H9 (cell line): ENCODE data around the gene EFNA5. TPM values are rescaled to one million over a fixed set of nuclear protein-coding genes. Genes with fewer than 3 reads are reported as not detected.

Experiments used
- DNase-seq: peaks from one replicate; pipeline ENCODE4 v3.0.0-alpha.2; 2017
- H2AFZ ChIP-seq: one replicate; pipeline ENCODE4 v1.6.1; 2013; ENCODE audit warnings: mild to moderate bottlenecking, low read length, control low read depth, moderate library complexity
- H2AK5ac ChIP-seq: 2 replicates; pipeline ENCODE4 v1.6.1; 2013; ENCODE audit warnings: low read length, control low read depth, mixed read lengths; ENCODE audit not compliant: insufficient read length
- H2BK120ac ChIP-seq: one replicate; pipeline ENCODE4 v1.6.1; 2013; ENCODE audit warnings: low read depth, mild to moderate bottlenecking, low read length, control low read depth, inconsistent platforms; ENCODE audit not compliant: poor library complexity, severe bottlenecking
- H2BK12ac ChIP-seq: 2 replicates; pipeline ENCODE4 v1.6.1; 2013; ENCODE audit warnings: low read length, control low read depth, mixed read lengths, low read depth; ENCODE audit not compliant: insufficient read length
- H2BK15ac ChIP-seq: 2 replicates; pipeline ENCODE4 v1.6.1; 2013; ENCODE audit warnings: low read depth, low read length, control low read depth
- H2BK20ac ChIP-seq: one replicate; pipeline ENCODE4 v1.6.1; 2013; ENCODE audit warnings: low read depth, mild to moderate bottlenecking, low read length, control low read depth, inconsistent platforms; ENCODE audit not compliant: poor library complexity, severe bottlenecking
- H2BK5ac ChIP-seq: 2 replicates; pipeline ENCODE4 v1.6.1; 2013; ENCODE audit warnings: low read length, control low read depth, mixed read lengths; ENCODE audit not compliant: insufficient read length
- H3K14ac ChIP-seq: 2 replicates; pipeline ENCODE4 v1.6.1; 2013; ENCODE audit warnings: low read length, control low read depth; ENCODE audit not compliant: insufficient read depth
- H3K18ac ChIP-seq: 2 replicates; pipeline ENCODE4 v1.6.1; 2013; ENCODE audit warnings: low read depth, mild to moderate bottlenecking, mixed read lengths, low read length, control low read depth; ENCODE audit not compliant: insufficient read length
- H3K23ac ChIP-seq: 2 replicates; pipeline ENCODE4 v1.6.1; 2013; ENCODE audit warnings: low read length, control low read depth, mixed read lengths, low read depth; ENCODE audit not compliant: insufficient read length
- H3K23me2 ChIP-seq: 2 replicates; pipeline ENCODE4 v1.6.1; 2013; ENCODE audit warnings: low read depth, mild to moderate bottlenecking, mixed read lengths, low read length, control low read depth; ENCODE audit not compliant: insufficient read length, poor library complexity, severe bottlenecking
- H3K27ac ChIP-seq: 2 replicates; pipeline ENCODE4 v1.5.1; 2013; ENCODE audit warnings: low read length, control low read depth, mixed read lengths, low read depth; ENCODE audit not compliant: insufficient read length
- H3K27me3 ChIP-seq: 2 replicates; pipeline ENCODE4 v1.6.1; 2013; ENCODE audit warnings: low read length, control low read depth, inconsistent platforms; ENCODE audit not compliant: insufficient read depth
- H3K4ac ChIP-seq: 2 replicates; pipeline ENCODE4 v1.6.1; 2013; ENCODE audit warnings: low read depth, mild to moderate bottlenecking, control low read depth, inconsistent platforms, low read length, moderate library complexity
- H3K4me1 ChIP-seq: 2 replicates; pipeline ENCODE4 v1.6.1; 2013; ENCODE audit warnings: low read length, control low read depth, inconsistent platforms; ENCODE audit not compliant: insufficient read depth
- H3K4me2 ChIP-seq: 2 replicates; pipeline ENCODE4 v1.6.1; 2013; ENCODE audit warnings: low read length, control low read depth, mixed read lengths; ENCODE audit not compliant: insufficient read length, insufficient read depth
- H3K56ac ChIP-seq: 2 replicates; pipeline ENCODE4 v1.6.1; 2013; ENCODE audit warnings: low read depth, mild to moderate bottlenecking, mixed read lengths, low read length, control low read depth; ENCODE audit not compliant: insufficient read length
- H3K79me1 ChIP-seq: 2 replicates; pipeline ENCODE4 v1.6.1; 2013; ENCODE audit warnings: low read depth, mild to moderate bottlenecking, moderate library complexity, low read length, control low read depth, inconsistent platforms; ENCODE audit not compliant: insufficient read depth, poor library complexity, severe bottlenecking
- H3K79me2 ChIP-seq: 2 replicates; pipeline ENCODE4 v1.6.1; 2013; ENCODE audit warnings: low read length, control low read depth, inconsistent platforms; ENCODE audit not compliant: insufficient read depth
- H3K9ac ChIP-seq: 2 replicates; pipeline ENCODE4 v1.6.1; 2013; ENCODE audit warnings: low read length, control low read depth, mixed read lengths; ENCODE audit not compliant: insufficient read length; ENCODE audit errors: extremely low read depth
- H3K9me3 ChIP-seq: one replicate; pipeline ENCODE4 v1.6.1; 2013; ENCODE audit warnings: low read depth, low read length, inconsistent platforms; ENCODE audit not compliant: control insufficient read depth
- H3T11ph ChIP-seq: one replicate; pipeline ENCODE4 v1.6.1; 2013; ENCODE audit warnings: mild to moderate bottlenecking, low read length, control low read depth, inconsistent platforms
- H4K20me1 ChIP-seq: one replicate; pipeline ENCODE4 v1.6.1; 2013; ENCODE audit not compliant: control insufficient read depth, insufficient read length, insufficient read depth
- H4K5ac ChIP-seq: 2 replicates; pipeline ENCODE4 v1.6.1; 2013; ENCODE audit warnings: low read depth, mild to moderate bottlenecking, mixed read lengths, low read length, control low read depth; ENCODE audit not compliant: insufficient read length
- H4K8ac ChIP-seq: replicated peaks from 2 replicates; pipeline ENCODE4 v1.6.1; 2013; ENCODE audit warnings: low read length, control low read depth, mixed read lengths, low read depth; ENCODE audit not compliant: insufficient read length
- H4K91ac ChIP-seq: 2 replicates; pipeline ENCODE4 v1.6.1; 2013; ENCODE audit warnings: low read depth, mild to moderate bottlenecking, moderate library complexity, mixed read lengths, low read length, control low read depth; ENCODE audit not compliant: insufficient read length
- H3K27ac Mint-ChIP-seq, 3 experiments: 2 replicates in 2 of 3; 3 replicates in 1 of 3; pipeline ENCODE4 v1.8.0; 2020 to 2021; ENCODE audit warnings: mixed read lengths in 3 of 3, mild to moderate bottlenecking in 1 of 3, moderate library complexity in 1 of 3
- H3K27me3 Mint-ChIP-seq: 2 replicates; pipeline ENCODE4 v1.8.0; 2021; ENCODE audit warnings: low read depth, mild to moderate bottlenecking, moderate library complexity, mixed read lengths
- H3K36me3 Mint-ChIP-seq, 3 experiments: 2 replicates in 2 of 3; 3 replicates in 1 of 3; pipeline ENCODE4 v1.8.0; 2020 to 2021; ENCODE audit warnings: low read depth in 3 of 3, mixed read lengths in 3 of 3; ENCODE audit not compliant: insufficient read depth in 1 of 3
- H3K4me1 Mint-ChIP-seq, 2 experiments: 2 replicates each; pipeline ENCODE4 v1.8.0; 2020; ENCODE audit warnings: mixed read lengths in 2 of 2
- H3K4me3 Mint-ChIP-seq, 2 experiments: 2 replicates in 1 of 2; 3 replicates in 1 of 2; pipeline ENCODE4 v1.8.0; 2020 to 2021; ENCODE audit warnings: mild to moderate bottlenecking in 2 of 2, mixed read lengths in 2 of 2, moderate library complexity in 1 of 2
- H3K9me3 Mint-ChIP-seq, 2 experiments: 2 replicates in 1 of 2; 3 replicates in 1 of 2; pipeline ENCODE4 v1.8.0; 2020; ENCODE audit warnings: mild to moderate bottlenecking in 2 of 2, mixed read lengths in 2 of 2, moderate library complexity in 1 of 2
- WGBS: extraction: QIAGEN DNeasy Blood & Tissue Kit; methylation state at CpG from one replicate; pipeline ENCODE4 v1.1.7; 2013; ENCODE audit warnings: missing lambda C conversion rate, low lambda C conversion rate, mixed read lengths; ENCODE audit not compliant: insufficient read length; ENCODE audit errors: extremely low coverage; 5-methylcytosine and 5-hydroxymethylcytosine counted together
- total RNA-seq: library from RNA; stranded (reverse); gene quantifications from 2 replicates; pipeline ENCODE4 v1.2.1, GENCODE V29; 2021
- TF ChIP-seq, protein P1 (sequence below): fragments of 200-600 bp; sonication (generic); conservative IDR thresholded peaks from 3 replicates; pipeline ENCODE4 v1.8.0; 2021; ENCODE audit warnings: antibody characterized with exemption, mild to moderate bottlenecking

The EFNA5 gene
- total RNA-seq, 1 experiment from 2014 or later = 20.4 TPM

DNA sequence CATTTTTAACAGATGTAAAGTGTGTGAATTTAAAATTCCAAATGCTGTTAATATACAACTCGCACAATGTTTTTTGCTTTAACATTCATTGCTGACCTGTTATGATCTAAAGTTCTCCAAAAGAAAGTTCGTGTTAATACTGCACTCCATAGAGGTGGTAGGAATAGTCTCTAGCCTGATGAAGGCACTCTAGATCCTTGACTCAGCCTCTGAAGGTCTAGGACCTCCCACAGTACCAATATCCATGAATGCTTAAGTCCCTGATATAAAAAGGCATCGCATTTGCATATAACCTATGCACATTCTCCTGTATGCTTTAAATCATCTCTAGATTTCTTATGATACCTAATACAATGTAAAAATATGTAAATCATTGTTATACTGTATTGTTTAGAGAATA, 213.6 kb downstream of the EFNA5 start:
- peaks cover 0 to 4% (median 0%) of the 10 kb centered on the region in 3 experiments; a peak in 1 of 7 replicates for H3K36me3 Mint-ChIP-seq
- DNase-seq = no peak
- H2BK12ac ChIP-seq = no peak overlapping the region
- H2AFZ ChIP-seq = no peak overlapping the region
- no peaks in the 10 kb centered on the region for H3K9me3 ChIP-seq
- no peak overlapping the region for H3K14ac ChIP-seq
- no peak overlapping the region for H4K8ac ChIP-seq
- no CpG with 5 or more reads among the region's 3 CpGs for WGBS
- no peak overlapping the region for H3K9ac ChIP-seq
- no peak overlapping the region for H2BK15ac ChIP-seq
- no peak overlapping the region for H2BK20ac ChIP-seq
- H3K79me1 ChIP-seq = peaks cover 1% of the 10 kb centered on the region
- peaks cover 66 to 70% of the 10 kb centered on the region in 2 experiments for H3K4me1 Mint-ChIP-seq
- no peaks in the 10 kb centered on the region for H4K20me1 ChIP-seq
- H2BK5ac ChIP-seq = no peak overlapping the region
- no peak overlapping the region for H2AK5ac ChIP-seq
- H3K27ac Mint-ChIP-seq = peak overlapping the region in 1 of 3 experiments; percentile 82; a peak in 1 of 7 replicates
- H3K9me3 Mint-ChIP-seq = no peaks in the 10 kb centered on the region
- H3K27me3 ChIP-seq = no peaks in the 10 kb centered on the region
- no peak overlapping the region for H3K18ac ChIP-seq
- H3K23ac ChIP-seq = no peak overlapping the region
- H3T11ph ChIP-seq = no peak overlapping the region
- H3K79me2 ChIP-seq = no peaks in the 10 kb centered on the region
- no peaks in the 10 kb centered on the region for H3K23me2 ChIP-seq
- no peaks in the 10 kb centered on the region for H3K27me3 Mint-ChIP-seq
- no peak overlapping the region for H3K4me2 ChIP-seq
- no peak overlapping the region for H2BK120ac ChIP-seq
- H3K27ac ChIP-seq = no peak overlapping the region
- TF ChIP-seq, protein P1, sequence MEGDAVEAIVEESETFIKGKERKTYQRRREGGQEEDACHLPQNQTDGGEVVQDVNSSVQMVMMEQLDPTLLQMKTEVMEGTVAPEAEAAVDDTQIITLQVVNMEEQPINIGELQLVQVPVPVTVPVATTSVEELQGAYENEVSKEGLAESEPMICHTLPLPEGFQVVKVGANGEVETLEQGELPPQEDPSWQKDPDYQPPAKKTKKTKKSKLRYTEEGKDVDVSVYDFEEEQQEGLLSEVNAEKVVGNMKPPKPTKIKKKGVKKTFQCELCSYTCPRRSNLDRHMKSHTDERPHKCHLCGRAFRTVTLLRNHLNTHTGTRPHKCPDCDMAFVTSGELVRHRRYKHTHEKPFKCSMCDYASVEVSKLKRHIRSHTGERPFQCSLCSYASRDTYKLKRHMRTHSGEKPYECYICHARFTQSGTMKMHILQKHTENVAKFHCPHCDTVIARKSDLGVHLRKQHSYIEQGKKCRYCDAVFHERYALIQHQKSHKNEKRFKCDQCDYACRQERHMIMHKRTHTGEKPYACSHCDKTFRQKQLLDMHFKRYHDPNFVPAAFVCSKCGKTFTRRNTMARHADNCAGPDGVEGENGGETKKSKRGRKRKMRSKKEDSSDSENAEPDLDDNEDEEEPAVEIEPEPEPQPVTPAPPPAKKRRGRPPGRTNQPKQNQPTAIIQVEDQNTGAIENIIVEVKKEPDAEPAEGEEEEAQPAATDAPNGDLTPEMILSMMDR = 0 out of 3 replicates have a peak, but pooled peaks have one; percentile 15
- no peak overlapping the region for H4K5ac ChIP-seq
- no peak overlapping the region for H3K56ac ChIP-seq
- H3K4me1 ChIP-seq = 0 out of 2 replicates have a peak, but pooled peaks cover 9% of the 10 kb centered on the region
- no peak overlapping the region for H3K4ac ChIP-seq
- no peak overlapping the region for H3K4me3 Mint-ChIP-seq
- no peak overlapping the region for H4K91ac ChIP-seq
